ENCODE results near the gene SORCS3.

DNA sequence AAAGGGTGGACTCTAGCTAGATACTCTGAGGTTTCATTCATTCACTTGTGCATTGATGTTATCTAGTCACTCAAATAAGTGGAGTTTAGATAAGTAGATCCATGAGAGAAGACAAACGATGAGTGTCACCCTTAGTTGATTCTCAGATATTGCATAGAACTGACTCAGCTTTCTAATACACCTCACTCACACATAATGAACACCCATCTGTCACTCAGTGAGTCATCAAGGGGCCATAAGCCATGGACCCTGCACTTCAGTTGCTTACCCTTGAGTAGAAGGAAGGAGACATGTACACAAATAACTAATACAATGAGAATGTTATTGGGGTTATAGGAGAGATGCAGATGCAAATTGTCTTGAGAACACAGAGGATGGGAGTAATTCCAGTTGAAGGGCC, 163.8 kb downstream of the SORCS3 start:
- TF ChIP-seq TEAD4 (CRISPR knock-in tag; IDR thresholded peaks at IDR 0.05) (no peak), ZNF138 (CRISPR knock-in tag; conservative IDR thresholded peaks at IDR 0.05) (no peak), ZBTB21 (CRISPR knock-in tag; IDR thresholded peaks at IDR 0.05; ENCODE audit: borderline replicate concordance) (no peak), RORB (CRISPR knock-in tag; IDR thresholded peaks at IDR 0.05) (no peak), ELF4 (CRISPR knock-in tag; IDR thresholded peaks at IDR 0.05; ENCODE audit: low read depth) (no peak), KAT7 (CRISPR knock-in tag; IDR thresholded peaks at IDR 0.05; ENCODE audit: borderline replicate concordance) (no peak), SP1 (CRISPR knock-in tag; conservative IDR thresholded peaks at IDR 0.05) (no peak)
- TF ChIP-seq, protein P1, sequence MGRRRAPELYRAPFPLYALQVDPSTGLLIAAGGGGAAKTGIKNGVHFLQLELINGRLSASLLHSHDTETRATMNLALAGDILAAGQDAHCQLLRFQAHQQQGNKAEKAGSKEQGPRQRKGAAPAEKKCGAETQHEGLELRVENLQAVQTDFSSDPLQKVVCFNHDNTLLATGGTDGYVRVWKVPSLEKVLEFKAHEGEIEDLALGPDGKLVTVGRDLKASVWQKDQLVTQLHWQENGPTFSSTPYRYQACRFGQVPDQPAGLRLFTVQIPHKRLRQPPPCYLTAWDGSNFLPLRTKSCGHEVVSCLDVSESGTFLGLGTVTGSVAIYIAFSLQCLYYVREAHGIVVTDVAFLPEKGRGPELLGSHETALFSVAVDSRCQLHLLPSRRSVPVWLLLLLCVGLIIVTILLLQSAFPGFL (CRISPR knock-in tag; IDR thresholded peaks at IDR 0.05; ENCODE audit: borderline replicate concordance) = no peak
- TF ChIP-seq, protein P2, sequence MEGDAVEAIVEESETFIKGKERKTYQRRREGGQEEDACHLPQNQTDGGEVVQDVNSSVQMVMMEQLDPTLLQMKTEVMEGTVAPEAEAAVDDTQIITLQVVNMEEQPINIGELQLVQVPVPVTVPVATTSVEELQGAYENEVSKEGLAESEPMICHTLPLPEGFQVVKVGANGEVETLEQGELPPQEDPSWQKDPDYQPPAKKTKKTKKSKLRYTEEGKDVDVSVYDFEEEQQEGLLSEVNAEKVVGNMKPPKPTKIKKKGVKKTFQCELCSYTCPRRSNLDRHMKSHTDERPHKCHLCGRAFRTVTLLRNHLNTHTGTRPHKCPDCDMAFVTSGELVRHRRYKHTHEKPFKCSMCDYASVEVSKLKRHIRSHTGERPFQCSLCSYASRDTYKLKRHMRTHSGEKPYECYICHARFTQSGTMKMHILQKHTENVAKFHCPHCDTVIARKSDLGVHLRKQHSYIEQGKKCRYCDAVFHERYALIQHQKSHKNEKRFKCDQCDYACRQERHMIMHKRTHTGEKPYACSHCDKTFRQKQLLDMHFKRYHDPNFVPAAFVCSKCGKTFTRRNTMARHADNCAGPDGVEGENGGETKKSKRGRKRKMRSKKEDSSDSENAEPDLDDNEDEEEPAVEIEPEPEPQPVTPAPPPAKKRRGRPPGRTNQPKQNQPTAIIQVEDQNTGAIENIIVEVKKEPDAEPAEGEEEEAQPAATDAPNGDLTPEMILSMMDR (IDR thresholded peaks at IDR 0.05) = no peak
- TF ChIP-seq, protein P3, sequence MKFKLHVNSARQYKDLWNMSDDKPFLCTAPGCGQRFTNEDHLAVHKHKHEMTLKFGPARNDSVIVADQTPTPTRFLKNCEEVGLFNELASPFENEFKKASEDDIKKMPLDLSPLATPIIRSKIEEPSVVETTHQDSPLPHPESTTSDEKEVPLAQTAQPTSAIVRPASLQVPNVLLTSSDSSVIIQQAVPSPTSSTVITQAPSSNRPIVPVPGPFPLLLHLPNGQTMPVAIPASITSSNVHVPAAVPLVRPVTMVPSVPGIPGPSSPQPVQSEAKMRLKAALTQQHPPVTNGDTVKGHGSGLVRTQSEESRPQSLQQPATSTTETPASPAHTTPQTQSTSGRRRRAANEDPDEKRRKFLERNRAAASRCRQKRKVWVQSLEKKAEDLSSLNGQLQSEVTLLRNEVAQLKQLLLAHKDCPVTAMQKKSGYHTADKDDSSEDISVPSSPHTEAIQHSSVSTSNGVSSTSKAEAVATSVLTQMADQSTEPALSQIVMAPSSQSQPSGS (CRISPR knock-in tag; IDR thresholded peaks at IDR 0.05; ENCODE audit: borderline replicate concordance, low read depth) = no peak
- TF ChIP-seq, protein P4, sequence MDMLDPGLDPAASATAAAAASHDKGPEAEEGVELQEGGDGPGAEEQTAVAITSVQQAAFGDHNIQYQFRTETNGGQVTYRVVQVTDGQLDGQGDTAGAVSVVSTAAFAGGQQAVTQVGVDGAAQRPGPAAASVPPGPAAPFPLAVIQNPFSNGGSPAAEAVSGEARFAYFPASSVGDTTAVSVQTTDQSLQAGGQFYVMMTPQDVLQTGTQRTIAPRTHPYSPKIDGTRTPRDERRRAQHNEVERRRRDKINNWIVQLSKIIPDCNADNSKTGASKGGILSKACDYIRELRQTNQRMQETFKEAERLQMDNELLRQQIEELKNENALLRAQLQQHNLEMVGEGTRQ (CRISPR knock-in tag; IDR thresholded peaks at IDR 0.05) = no peak

Measured in WTC11 (cell line).